K562 (cell line): ENCODE measurements around the gene SPTBN2. TPM values are rescaled to one million over a fixed set of nuclear protein-coding genes. Genes with fewer than 3 reads are reported as not detected.

Experiments
- ARID2 ChIP-seq: fragments of 450-650 bp; IDR thresholded peaks from 2 replicates; pipeline ENCODE4 v1.6.1; 2017; ENCODE audit warnings: antibody characterized with exemption, mild to moderate bottlenecking
- CREB3 ChIP-seq: fragments of 450-650 bp; conservative IDR thresholded peaks from 2 replicates; pipeline ENCODE4 v1.6.1; 2016; ENCODE audit warnings: missing genetic modification characterization, low read depth, mild to moderate bottlenecking, missing compliant biosample characterization, moderate library complexity
- DPF2 ChIP-seq: fragments of 450-650 bp; IDR thresholded peaks from 2 replicates; pipeline ENCODE4 v1.6.1; 2016
- FOXK2 ChIP-seq, 2 experiments: fragments of 450-650 bp; IDR thresholded peaks in 1 of 2; conservative IDR thresholded peaks in 1 of 2; 2 replicates each; pipeline ENCODE4 v1.6.1; 2016; ENCODE audit warnings: low read depth in 2 of 2, mild to moderate bottlenecking in 1 of 2
- GTF2E2 ChIP-seq: fragments of 200-800 bp; sonication (Bioruptor generic); IDR thresholded peaks from 2 replicates; pipeline ENCODE4 v1.6.1; 2016; ENCODE audit warnings: missing genetic modification characterization, missing compliant biosample characterization
- KDM1A ChIP-seq, 2 experiments: fragments of 450-650 bp; IDR thresholded peaks; 2 replicates each; pipeline ENCODE4 v1.6.1; 2016; ENCODE audit warnings: mild to moderate bottlenecking in 2 of 2
- KHSRP ChIP-seq: fragments of 450-650 bp; IDR thresholded peaks from 2 replicates; pipeline ENCODE4 v1.6.1; 2017
- MYNN ChIP-seq, 2 experiments: sonication (generic); formaldehyde crosslinking in 1 of 2; IDR thresholded peaks; 2 replicates each; pipeline versions ENCODE4 v1.5.0 to v1.6.1; 2016 to 2020; ENCODE audit warnings: antibody characterized with exemption in 1 of 2, missing genetic modification reagents in 1 of 2
- RCOR1 ChIP-seq, 2 experiments: IDR thresholded peaks; 2 replicates each; pipeline ENCODE4 v1.6.1; 2012; ENCODE audit warnings: low read depth in 2 of 2, low read length in 2 of 2, borderline replicate concordance in 1 of 2, improper control_type of control experiment in 1 of 2
- STAG1 ChIP-seq: sonication (generic); formaldehyde crosslinking; IDR thresholded peaks from 2 replicates; pipeline ENCODE4 v1.5.0; 2020; ENCODE audit warnings: missing genetic modification reagents, borderline replicate concordance
- TARDBP ChIP-seq: fragments of 450-650 bp; IDR thresholded peaks from 2 replicates; pipeline ENCODE4 v1.6.1; 2016
- TEAD1 ChIP-seq, 2 experiments: fragments of 450-650 bp in 1 of 2; sonication (generic) in 1 of 2; formaldehyde crosslinking; IDR thresholded peaks; 2 replicates each; pipeline versions ENCODE4 v1.4.0 to v1.8.0; 2020 to 2022; ENCODE audit warnings: mild to moderate bottlenecking in 2 of 2, missing genetic modification reagents in 1 of 2
- UBTF ChIP-seq, 2 experiments: IDR thresholded peaks; 2 replicates each; pipeline ENCODE4 v1.6.1; 2012; ENCODE audit warnings: improper control_type of control experiment in 2 of 2, low read depth in 2 of 2, low read length in 2 of 2, borderline replicate concordance in 1 of 2
- VEZF1 ChIP-seq: fragments of 200-800 bp; sonication (Bioruptor generic); IDR thresholded peaks from 2 replicates; pipeline ENCODE4 v1.6.1; 2017; ENCODE audit warnings: missing genetic modification characterization, missing compliant biosample characterization
- ZBTB2 ChIP-seq: fragments of 450-650 bp; IDR thresholded peaks from 2 replicates; pipeline ENCODE4 v1.6.1; 2016; ENCODE audit warnings: antibody characterized with exemption
- ZBTB33 ChIP-seq: sonication (generic); formaldehyde crosslinking; IDR thresholded peaks from 2 replicates; pipeline ENCODE4 v1.8.1; 2023; ENCODE audit warnings: mild to moderate bottlenecking, missing genetic modification reagents
- ZNF280A ChIP-seq: fragments of 450-650 bp; IDR thresholded peaks from 2 replicates; pipeline ENCODE4 v1.6.1; 2018; ENCODE audit warnings: mild to moderate bottlenecking, low read depth; ENCODE audit not compliant: partially characterized antibody
- ZSCAN32 ChIP-seq: fragments of 450-650 bp; formaldehyde crosslinking; IDR thresholded peaks from 2 replicates; pipeline ENCODE4 v1.4.0; 2020; ENCODE audit warnings: mild to moderate bottlenecking, moderate library complexity
- polyA plus RNA-seq, 8 experiments: library from polyadenylated mRNA; depleted of rRNA in 4 of 8; stranded (reverse) in 5 of 8; unstranded in 3 of 8; fragments of >200 nt; fragmentation: Nextera tagmentation in 2 of 8; fragmentation: Illumina TruSeq in 1 of 8; extraction: Ambion mirVana in 2 of 8; extraction: Trizol in 1 of 8; gene quantifications; 2 replicates each; pipeline versions ENCODE4 v1.2.1 to v1.2.3, GENCODE V29; 2011 to 2014; ENCODE audit warnings: inconsistent platforms in 1 of 8, missing spikeins in 1 of 8
- total RNA-seq, 7 experiments: library from RNA; depleted of rRNA in 6 of 7; stranded (reverse); fragments of >200 nt in 6 of 7; fragmentation: Illumina TruSeq in 2 of 7; extraction: Trizol in 2 of 7; gene quantifications; 2 replicates each; pipeline versions ENCODE4 v1.2.1 to v1.2.3, GENCODE V29; 2011 to 2021; ENCODE audit warnings: low replicate concordance in 1 of 7

Gene SPTBN2
- total and polyA plus RNA-seq, 9 of the 15 experiments (the other 6 are each of a cell fraction or from before 2014, with no cell fraction given), result 0.38 to 56.5 (median 19.7) TPM

- TF ChIP-seq UBTF (IDR thresholded peaks at IDR 0.05; ENCODE audit: borderline replicate concordance in 1 of 2, low read depth in 2 of 2, low read length in 2 of 2) (peak in 1 of 2 experiments; percentile 53; a peak in 1 of 4 replicates), VEZF1 (CRISPR knock-in tag) (peak; percentile 46; the same call in 1 of the 2 replicates), STAG1 (CRISPR knock-in tag) (peak; percentile 96), RCOR1 (IDR thresholded peaks at IDR 0.05; ENCODE audit: borderline replicate concordance in 1 of 2, low read depth in 2 of 2, low read length in 2 of 2) (peak in 1 of 2 experiments; percentile 84; a peak in 2 of 4 replicates), ARID2 (peak; percentile 93), MYNN (IDR thresholded peaks at IDR 0.05) (peak; percentile 75), MYNN (CRISPR knock-in tag; IDR thresholded peaks at IDR 0.05) (no peak), ZSCAN32 (no peak), DPF2 (no peak), TEAD1 (CRISPR knock-in tag; IDR thresholded peaks at IDR 0.05) (peak; percentile 76 to 98; a peak in 3 of 4 replicates), GTF2E2 (no peak), TARDBP (peak; percentile 77; the same call in 1 of the 2 replicates), CREB3 (tag) (no peak), KHSRP (no peak), FOXK2 (conservative IDR thresholded peaks at IDR 0.05 in 1 of 2, IDR thresholded peaks at IDR 0.05 in 1 of 2; ENCODE audit: low read depth in 2 of 2) (peak; percentile 24 to 44; a peak in 1 of 4 replicates), ZNF280A (no peak), ZBTB33 (CRISPR knock-in tag) (peak; percentile 80; the same call in 1 of the 2 replicates), KDM1A (IDR thresholded peaks at IDR 0.05) (no peak), ZBTB2 (peak; percentile 69)
Observed at GRCh38 chr11:66694732-66695207, 34.2 kb downstream of the SPTBN2 start (continued).
